OCI-LY3 (cell line): ENCODE measurements around the gene NMT1.

Source experiments
- EZH2phosphoT487 ChIP-seq: fragments of 200-600 bp; shearing (Covaris generic); IDR thresholded peaks from 2 replicates; pipeline ENCODE4 v1.6.1; 2018; ENCODE audit warnings: antibody characterized with exemption, mixed run types, low read depth
- TF ChIP-seq, protein P1 (sequence below): fragments of 200-600, 300-600 bp; sonication (generic); IDR thresholded peaks from 2 replicates; pipeline ENCODE4 v1.5.1; 2014; ENCODE audit warnings: antibody characterized with exemption, low read length, low read depth

DNA sequence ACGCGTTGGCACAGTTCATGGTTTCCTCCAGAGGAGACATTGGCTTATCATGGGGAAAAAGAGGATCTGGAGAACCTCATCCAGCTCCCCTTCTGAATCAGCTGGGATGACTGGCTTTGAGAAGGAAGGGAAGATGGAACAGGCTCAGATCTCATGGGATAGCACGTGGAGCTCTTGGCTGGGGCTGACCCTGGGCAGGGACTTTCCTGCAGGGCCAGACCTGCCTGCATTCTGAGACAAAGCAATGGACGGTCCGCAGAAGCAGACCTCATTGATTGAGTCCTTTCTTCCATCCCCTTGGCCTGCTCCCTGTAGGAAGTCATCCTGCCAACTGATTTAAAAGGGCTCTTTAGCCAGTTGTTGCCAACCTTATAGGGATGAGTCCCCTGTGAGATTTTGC lies 45.0 kb downstream of the NMT1 start:
- TF ChIP-seq, protein P1, sequence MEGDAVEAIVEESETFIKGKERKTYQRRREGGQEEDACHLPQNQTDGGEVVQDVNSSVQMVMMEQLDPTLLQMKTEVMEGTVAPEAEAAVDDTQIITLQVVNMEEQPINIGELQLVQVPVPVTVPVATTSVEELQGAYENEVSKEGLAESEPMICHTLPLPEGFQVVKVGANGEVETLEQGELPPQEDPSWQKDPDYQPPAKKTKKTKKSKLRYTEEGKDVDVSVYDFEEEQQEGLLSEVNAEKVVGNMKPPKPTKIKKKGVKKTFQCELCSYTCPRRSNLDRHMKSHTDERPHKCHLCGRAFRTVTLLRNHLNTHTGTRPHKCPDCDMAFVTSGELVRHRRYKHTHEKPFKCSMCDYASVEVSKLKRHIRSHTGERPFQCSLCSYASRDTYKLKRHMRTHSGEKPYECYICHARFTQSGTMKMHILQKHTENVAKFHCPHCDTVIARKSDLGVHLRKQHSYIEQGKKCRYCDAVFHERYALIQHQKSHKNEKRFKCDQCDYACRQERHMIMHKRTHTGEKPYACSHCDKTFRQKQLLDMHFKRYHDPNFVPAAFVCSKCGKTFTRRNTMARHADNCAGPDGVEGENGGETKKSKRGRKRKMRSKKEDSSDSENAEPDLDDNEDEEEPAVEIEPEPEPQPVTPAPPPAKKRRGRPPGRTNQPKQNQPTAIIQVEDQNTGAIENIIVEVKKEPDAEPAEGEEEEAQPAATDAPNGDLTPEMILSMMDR: no peak
- TF ChIP-seq EZH2phosphoT487: no peak
